SK-N-SH treated with all-trans-retinoic acid at 6 μM for 48 hours (cell line): ENCODE measurements around the gene MEP1A.
"Not testable (repeated sequence)": the region's sequence is repeated elsewhere in the genome, so short reads cannot be mapped to it uniquely, and the experiment has no call there.

ENCODE experiments used
- ARNTL ChIP-seq: fragments of 450-650 bp; formaldehyde crosslinking; IDR thresholded peaks from 2 replicates; pipeline ENCODE4 v1.5.0; 2020; ENCODE audit warnings: low read depth, mild to moderate bottlenecking, moderate library complexity, borderline replicate concordance
- BACH2 ChIP-seq: fragments of 250-450 bp; sonication (Bioruptor Pico); IDR thresholded peaks from 2 replicates; pipeline ENCODE4 v1.9.0; 2021; ENCODE audit warnings: mild to moderate bottlenecking, borderline replicate concordance
- ESRRG ChIP-seq: fragments of 250-450 bp; sonication (Bioruptor Pico); IDR thresholded peaks from 2 replicates; pipeline ENCODE4 v1.6.1; 2021; ENCODE audit warnings: mild to moderate bottlenecking
- RARB ChIP-seq: fragments of 250-450 bp; sonication (Bioruptor Pico); IDR thresholded peaks from 2 replicates; pipeline ENCODE4 v1.8.0; 2021; ENCODE audit warnings: mild to moderate bottlenecking, moderate library complexity
- ZC3H10 ChIP-seq: fragments of 250-450 bp; sonication (Bioruptor Pico); IDR thresholded peaks from 2 replicates; pipeline ENCODE4 v1.5.1; 2021; ENCODE audit warnings: mild to moderate bottlenecking, moderate library complexity
- ZFP3 ChIP-seq: fragments of 250-450 bp; sonication (Bioruptor Pico); IDR thresholded peaks from 2 replicates; pipeline ENCODE4 v1.5.0; 2020; ENCODE audit warnings: mild to moderate bottlenecking, moderate library complexity
- ZFP30 ChIP-seq: fragments of 450-650 bp; formaldehyde crosslinking; IDR thresholded peaks from 2 replicates; pipeline ENCODE4 v1.5.0; 2022; ENCODE audit warnings: mild to moderate bottlenecking, moderate library complexity
- ZNF8 ChIP-seq: fragments of 450-650 bp; formaldehyde crosslinking; IDR thresholded peaks from 2 replicates; pipeline ENCODE4 v1.5.0; 2020; ENCODE audit warnings: mild to moderate bottlenecking, moderate library complexity
- TF ChIP-seq, protein P1 (sequence below): fragments of 250-450 bp; sonication (Bioruptor Pico); IDR thresholded peaks from 2 replicates; pipeline ENCODE4 v1.8.0; 2021; ENCODE audit warnings: low read depth, mild to moderate bottlenecking, moderate library complexity, borderline replicate concordance
- TF ChIP-seq, protein P2 (sequence below): fragments of 250-450 bp; sonication (Bioruptor Pico); IDR thresholded peaks from 2 replicates; pipeline ENCODE4 v1.8.0; 2020; ENCODE audit warnings: mild to moderate bottlenecking, moderate library complexity, borderline replicate concordance
- TF ChIP-seq, protein P3 (sequence below): fragments of 250-450 bp; sonication (Bioruptor Pico); IDR thresholded peaks from 2 replicates; pipeline ENCODE4 v1.5.0; 2020; ENCODE audit warnings: mild to moderate bottlenecking, moderate library complexity

GRCh38 chr6:46834991-46835390 lies 41.8 kb downstream of the MEP1A start:
- not testable (repeated sequence) for TF ChIP-seq RARB (CRISPR knock-in tag); ZNF8; ZFP3 (CRISPR knock-in tag); ESRRG (CRISPR knock-in tag); ZFP30 (CRISPR knock-in tag); ARNTL; ZC3H10 (CRISPR knock-in tag); BACH2 (CRISPR knock-in tag)
- TF ChIP-seq, protein P1, sequence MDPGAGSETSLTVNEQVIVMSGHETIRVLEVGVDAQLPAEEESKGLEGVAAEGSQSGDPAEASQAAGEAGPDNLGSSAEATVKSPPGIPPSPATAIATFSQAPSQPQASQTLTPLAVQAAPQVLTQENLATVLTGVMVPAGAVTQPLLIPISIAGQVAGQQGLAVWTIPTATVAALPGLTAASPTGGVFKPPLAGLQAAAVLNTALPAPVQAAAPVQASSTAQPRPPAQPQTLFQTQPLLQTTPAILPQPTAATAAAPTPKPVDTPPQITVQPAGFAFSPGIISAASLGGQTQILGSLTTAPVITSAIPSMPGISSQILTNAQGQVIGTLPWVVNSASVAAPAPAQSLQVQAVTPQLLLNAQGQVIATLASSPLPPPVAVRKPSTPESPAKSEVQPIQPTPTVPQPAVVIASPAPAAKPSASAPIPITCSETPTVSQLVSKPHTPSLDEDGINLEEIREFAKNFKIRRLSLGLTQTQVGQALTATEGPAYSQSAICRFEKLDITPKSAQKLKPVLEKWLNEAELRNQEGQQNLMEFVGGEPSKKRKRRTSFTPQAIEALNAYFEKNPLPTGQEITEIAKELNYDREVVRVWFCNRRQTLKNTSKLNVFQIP (CRISPR knock-in tag), result not testable (repeated sequence)
- TF ChIP-seq, protein P2, sequence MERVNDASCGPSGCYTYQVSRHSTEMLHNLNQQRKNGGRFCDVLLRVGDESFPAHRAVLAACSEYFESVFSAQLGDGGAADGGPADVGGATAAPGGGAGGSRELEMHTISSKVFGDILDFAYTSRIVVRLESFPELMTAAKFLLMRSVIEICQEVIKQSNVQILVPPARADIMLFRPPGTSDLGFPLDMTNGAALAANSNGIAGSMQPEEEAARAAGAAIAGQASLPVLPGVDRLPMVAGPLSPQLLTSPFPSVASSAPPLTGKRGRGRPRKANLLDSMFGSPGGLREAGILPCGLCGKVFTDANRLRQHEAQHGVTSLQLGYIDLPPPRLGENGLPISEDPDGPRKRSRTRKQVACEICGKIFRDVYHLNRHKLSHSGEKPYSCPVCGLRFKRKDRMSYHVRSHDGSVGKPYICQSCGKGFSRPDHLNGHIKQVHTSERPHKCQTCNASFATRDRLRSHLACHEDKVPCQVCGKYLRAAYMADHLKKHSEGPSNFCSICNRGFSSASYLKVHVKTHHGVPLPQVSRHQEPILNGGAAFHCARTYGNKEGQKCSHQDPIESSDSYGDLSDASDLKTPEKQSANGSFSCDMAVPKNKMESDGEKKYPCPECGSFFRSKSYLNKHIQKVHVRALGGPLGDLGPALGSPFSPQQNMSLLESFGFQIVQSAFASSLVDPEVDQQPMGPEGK (CRISPR knock-in tag), result not testable (repeated sequence)
- TF ChIP-seq, protein P3, sequence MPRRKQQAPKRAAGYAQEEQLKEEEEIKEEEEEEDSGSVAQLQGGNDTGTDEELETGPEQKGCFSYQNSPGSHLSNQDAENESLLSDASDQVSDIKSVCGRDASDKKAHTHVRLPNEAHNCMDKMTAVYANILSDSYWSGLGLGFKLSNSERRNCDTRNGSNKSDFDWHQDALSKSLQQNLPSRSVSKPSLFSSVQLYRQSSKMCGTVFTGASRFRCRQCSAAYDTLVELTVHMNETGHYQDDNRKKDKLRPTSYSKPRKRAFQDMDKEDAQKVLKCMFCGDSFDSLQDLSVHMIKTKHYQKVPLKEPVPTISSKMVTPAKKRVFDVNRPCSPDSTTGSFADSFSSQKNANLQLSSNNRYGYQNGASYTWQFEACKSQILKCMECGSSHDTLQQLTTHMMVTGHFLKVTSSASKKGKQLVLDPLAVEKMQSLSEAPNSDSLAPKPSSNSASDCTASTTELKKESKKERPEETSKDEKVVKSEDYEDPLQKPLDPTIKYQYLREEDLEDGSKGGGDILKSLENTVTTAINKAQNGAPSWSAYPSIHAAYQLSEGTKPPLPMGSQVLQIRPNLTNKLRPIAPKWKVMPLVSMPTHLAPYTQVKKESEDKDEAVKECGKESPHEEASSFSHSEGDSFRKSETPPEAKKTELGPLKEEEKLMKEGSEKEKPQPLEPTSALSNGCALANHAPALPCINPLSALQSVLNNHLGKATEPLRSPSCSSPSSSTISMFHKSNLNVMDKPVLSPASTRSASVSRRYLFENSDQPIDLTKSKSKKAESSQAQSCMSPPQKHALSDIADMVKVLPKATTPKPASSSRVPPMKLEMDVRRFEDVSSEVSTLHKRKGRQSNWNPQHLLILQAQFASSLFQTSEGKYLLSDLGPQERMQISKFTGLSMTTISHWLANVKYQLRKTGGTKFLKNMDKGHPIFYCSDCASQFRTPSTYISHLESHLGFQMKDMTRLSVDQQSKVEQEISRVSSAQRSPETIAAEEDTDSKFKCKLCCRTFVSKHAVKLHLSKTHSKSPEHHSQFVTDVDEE (CRISPR knock-in tag), result not testable (repeated sequence)
